ENCODE data around the gene GID4. TPM values are rescaled to one million over a fixed set of nuclear protein-coding genes. Genes with fewer than 3 reads are reported as not detected.

The GID4 gene
- total RNA-seq, 3 donors from 2014 or later: 7.6 to 8.4 (median 8.3) TPM

GRCh38 chr17:18006495-18007239, 32.5 kb upstream of the GID4 start:
- Mint-ChIP-seq H3K4me1 (ENCODE audit: low read depth) (no peaks in the 10 kb centered on the region), H3K36me3 (ENCODE audit: insufficient read depth) (peaks cover 16% of the 10 kb centered on the region), H3K9me3 (no peaks in the 10 kb centered on the region), H3K27me3 (ENCODE audit: low read depth) (no peaks in the 10 kb centered on the region), H3K4me3 (no peak overlapping the region)
- no peak for ATAC-seq
- no peak for DNase-seq

- ATAC-seq: no peak
- Mint-ChIP-seq H3K27me3 (ENCODE audit: low read depth) (no peaks in the 10 kb centered on the region), H3K4me3 (no peak overlapping the region), H3K36me3 (ENCODE audit: insufficient read depth) (peaks cover 26% of the 10 kb centered on the region), H3K4me1 (ENCODE audit: low read depth) (no peaks in the 10 kb centered on the region), H3K9me3 (no peaks in the 10 kb centered on the region)
- DNase-seq: no peak
Measured at GRCh38 chr17:18008496-18009268, 30.5 kb upstream of the GID4 start.

- Mint-ChIP-seq H3K27me3 (ENCODE audit: low read depth) (no peaks in the 10 kb centered on the region), H3K9me3 (no peaks in the 10 kb centered on the region), H3K4me1 (ENCODE audit: low read depth) (no peaks in the 10 kb centered on the region), H3K36me3 (ENCODE audit: insufficient read depth) (peaks cover 29% of the 10 kb centered on the region), H3K4me3 (no peak overlapping the region)
- DNase-seq (no peak), ATAC-seq (no peak)
Measured at GRCh38 chr17:18009609-18010420, 29.4 kb upstream of the GID4 start.

GRCh38 chr17:18011286-18011685, 27.9 kb upstream of the GID4 start:
- DNase-seq: no peak
- no peaks in the 10 kb centered on the region for H3K9me3 Mint-ChIP-seq
- H3K36me3 Mint-ChIP-seq (ENCODE audit: insufficient read depth): peaks cover 34% of the 10 kb centered on the region
- H3K27me3 Mint-ChIP-seq (ENCODE audit: low read depth): no peaks in the 10 kb centered on the region
- ATAC-seq: no peak
- H3K4me1 Mint-ChIP-seq (ENCODE audit: low read depth): no peaks in the 10 kb centered on the region
- H3K4me3 Mint-ChIP-seq: no peak overlapping the region

- Mint-ChIP-seq H3K4me1 (ENCODE audit: low read depth) (no peaks in the 10 kb centered on the region), H3K36me3 (ENCODE audit: insufficient read depth) (peaks cover 26% of the 10 kb centered on the region), H3K4me3 (no peak overlapping the region), H3K9me3 (no peaks in the 10 kb centered on the region), H3K27me3 (ENCODE audit: low read depth) (no peaks in the 10 kb centered on the region)
- DNase-seq (no peak), ATAC-seq (no peak)
Measured at GRCh38 chr17:18014006-18014405, 25.2 kb upstream of the GID4 start.

GRCh38 chr17:18015593-18015992, 23.6 kb upstream of the GID4 start:
- Mint-ChIP-seq H3K9me3 (no peaks in the 10 kb centered on the region), H3K36me3 (ENCODE audit: insufficient read depth) (peaks cover 27% of the 10 kb centered on the region), H3K4me3 (no peak overlapping the region), H3K4me1 (ENCODE audit: low read depth) (no peaks in the 10 kb centered on the region), H3K27me3 (ENCODE audit: low read depth) (no peaks in the 10 kb centered on the region)
- ATAC-seq (no peak), DNase-seq (no peak)

- Mint-ChIP-seq H3K4me3 (no peak overlapping the region), H3K27me3 (ENCODE audit: low read depth) (no peaks in the 10 kb centered on the region), H3K36me3 (ENCODE audit: insufficient read depth) (peaks cover 36% of the 10 kb centered on the region), H3K9me3 (no peaks in the 10 kb centered on the region), H3K4me1 (ENCODE audit: low read depth) (no peaks in the 10 kb centered on the region)
- no peak for ATAC-seq
- DNase-seq: no peak
Measured at GRCh38 chr17:18016426-18016825, 22.8 kb upstream of the GID4 start.

- H3K27me3 Mint-ChIP-seq (ENCODE audit: low read depth): no peaks in the 10 kb centered on the region
- no peaks in the 10 kb centered on the region for H3K9me3 Mint-ChIP-seq
- no peak for ATAC-seq
- no peak for DNase-seq
- no peaks in the 10 kb centered on the region for H3K4me1 Mint-ChIP-seq (ENCODE audit: low read depth)
- H3K4me3 Mint-ChIP-seq: no peak overlapping the region
- H3K36me3 Mint-ChIP-seq (ENCODE audit: insufficient read depth): peaks cover 34% of the 10 kb centered on the region
Measured at GRCh38 chr17:18017958-18018357, 21.2 kb upstream of the GID4 start.

GRCh38 chr17:18018411-18018921, 20.7 kb upstream of the GID4 start:
- no peak for ATAC-seq
- Mint-ChIP-seq H3K27me3 (ENCODE audit: low read depth) (no peaks in the 10 kb centered on the region), H3K4me1 (ENCODE audit: low read depth) (no peaks in the 10 kb centered on the region), H3K4me3 (no peak overlapping the region), H3K36me3 (ENCODE audit: insufficient read depth) (peaks cover 31% of the 10 kb centered on the region), H3K9me3 (no peaks in the 10 kb centered on the region)
- DNase-seq: no peak

- H3K4me3 Mint-ChIP-seq: no peak overlapping the region
- H3K4me1 Mint-ChIP-seq (ENCODE audit: low read depth): no peaks in the 10 kb centered on the region
- DNase-seq (no peak), ATAC-seq (no peak)
- no peaks in the 10 kb centered on the region for H3K27me3 Mint-ChIP-seq (ENCODE audit: low read depth)
- H3K9me3 Mint-ChIP-seq: no peaks in the 10 kb centered on the region
- H3K36me3 Mint-ChIP-seq (ENCODE audit: insufficient read depth): peaks cover 27% of the 10 kb centered on the region
Measured at GRCh38 chr17:18019838-18020154, 19.4 kb upstream of the GID4 start.

GRCh38 chr17:18020971-18021370, 18.2 kb upstream of the GID4 start:
- ATAC-seq (no peak), DNase-seq (no peak)
- Mint-ChIP-seq H3K36me3 (ENCODE audit: insufficient read depth) (peaks cover 27% of the 10 kb centered on the region), H3K4me1 (ENCODE audit: low read depth) (peaks cover 8% of the 10 kb centered on the region), H3K4me3 (no peak overlapping the region), H3K27me3 (ENCODE audit: low read depth) (no peaks in the 10 kb centered on the region), H3K9me3 (no peaks in the 10 kb centered on the region)

- no peaks in the 10 kb centered on the region for H3K27me3 Mint-ChIP-seq (ENCODE audit: low read depth)
- no peaks in the 10 kb centered on the region for H3K9me3 Mint-ChIP-seq
- no peak overlapping the region for H3K4me3 Mint-ChIP-seq
- H3K4me1 Mint-ChIP-seq (ENCODE audit: low read depth): peaks cover 8% of the 10 kb centered on the region
- peaks cover 24% of the 10 kb centered on the region for H3K36me3 Mint-ChIP-seq (ENCODE audit: insufficient read depth)
- ATAC-seq (no peak), DNase-seq (no peak)
Measured at GRCh38 chr17:18021372-18021771, 17.8 kb upstream of the GID4 start.

- H3K27me3 Mint-ChIP-seq (ENCODE audit: low read depth): no peaks in the 10 kb centered on the region
- peaks cover 12% of the 10 kb centered on the region for H3K4me1 Mint-ChIP-seq (ENCODE audit: low read depth)
- peaks cover 19% of the 10 kb centered on the region for H3K36me3 Mint-ChIP-seq (ENCODE audit: insufficient read depth)
- H3K4me3 Mint-ChIP-seq: no peak overlapping the region
- H3K9me3 Mint-ChIP-seq: no peaks in the 10 kb centered on the region
- DNase-seq (peak; percentile 15), ATAC-seq (peak; percentile 66 to 89)
Measured at GRCh38 chr17:18025241-18025944, 13.8 kb upstream of the GID4 start.

Measured in activated T-cell treated with anti-CD3 and anti-CD28 coated beads, Interleukin-2, amount 50 U/mL, for 4 hours (primary cell).